NCI-H1092 (cell line): ENCODE measurements around the gene RPA1.
"Not testable (repeated sequence)": the region's sequence is repeated elsewhere in the genome, so short reads cannot be mapped to it uniquely, and the experiment has no call there.

ENCODE experiments used
- DNase-seq: peaks from one replicate; lab custom pipeline; 2025; lab: John Stamatoyannopoulos, UW

RPA1 gene

GRCh38 chr17:1820528-1821252 is 9.1 kb upstream of the RPA1 start:
- DNase-seq = no peak

GRCh38 chr17:1829216-1829591 is 601 bp upstream of the RPA1 start:
- DNase-seq = no peak

GRCh38 chr17:1830288-1830687 is 483 bp downstream of the RPA1 start:
- no peak for DNase-seq

- no peak for DNase-seq
Measured at GRCh38 chr17:1834380-1835149, 4.8 kb downstream of the RPA1 start.

GRCh38 chr17:1839516-1839915 is 9.7 kb downstream of the RPA1 start:
- no peak for DNase-seq

- no peak for DNase-seq
Measured at GRCh38 chr17:1843947-1844346, 14.1 kb downstream of the RPA1 start.

- no peak for DNase-seq
Measured at GRCh38 chr17:1847191-1847590, 17.4 kb downstream of the RPA1 start.

- DNase-seq = no peak
Measured at GRCh38 chr17:1852327-1852726, 22.5 kb downstream of the RPA1 start.

GRCh38 chr17:1853698-1854097 is 23.9 kb downstream of the RPA1 start:
- DNase-seq = no peak

GRCh38 chr17:1856462-1856861 is 26.7 kb downstream of the RPA1 start:
- not testable (repeated sequence) for DNase-seq

GRCh38 chr17:1860978-1861377 is 31.2 kb downstream of the RPA1 start:
- no peak for DNase-seq

GRCh38 chr17:1861391-1862010 is 31.7 kb downstream of the RPA1 start:
- no peak for DNase-seq

- DNase-seq = no peak
Measured at GRCh38 chr17:1865252-1866037, 35.6 kb downstream of the RPA1 start.

- no peak for DNase-seq
Measured at GRCh38 chr17:1867307-1867706, 37.5 kb downstream of the RPA1 start.

GRCh38 chr17:1868090-1868489 is 38.3 kb downstream of the RPA1 start:
- no peak for DNase-seq

GRCh38 chr17:1870592-1870991 is 40.8 kb downstream of the RPA1 start:
- DNase-seq = no peak

- no peak for DNase-seq
Measured at GRCh38 chr17:1871756-1872155, 42.0 kb downstream of the RPA1 start.

GRCh38 chr17:1872254-1872653 is 42.4 kb downstream of the RPA1 start:
- DNase-seq = no peak

- no peak for DNase-seq
Measured at GRCh38 chr17:1872976-1873375, 43.2 kb downstream of the RPA1 start.

GRCh38 chr17:1873418-1873817 is 43.6 kb downstream of the RPA1 start:
- no peak for DNase-seq

GRCh38 chr17:1875597-1875996 is 45.8 kb downstream of the RPA1 start:
- DNase-seq = no peak

GRCh38 chr17:1878419-1879121 is 48.8 kb downstream of the RPA1 start:
- DNase-seq = no peak
